Fibroblast of villous mesenchyme (primary cell): ENCODE measurements around the gene ICOSLG. TPM values are rescaled to one million over a fixed set of nuclear protein-coding genes. Genes with fewer than 3 reads are reported as not detected.
"Not testable (repeated sequence)": the region's sequence is repeated elsewhere in the genome, so short reads cannot be mapped to it uniquely, and the experiment has no call there.

Source experiments
- DNase-seq: peaks from one replicate; pipeline ENCODE4 v3.0.0-alpha.2; 2010; ENCODE audit warnings: low read depth
- H3K4me3 ChIP-seq: 2 replicates; pipeline ENCODE4 v1.5.1; 2011; ENCODE audit warnings: low read depth, mild to moderate bottlenecking, low read length
- CTCF ChIP-seq: IDR thresholded peaks from 2 replicates; pipeline ENCODE4 v1.5.1; 2012; ENCODE audit warnings: low read depth, mild to moderate bottlenecking, low read length; ENCODE audit not compliant: insufficient read depth
- total RNA-seq: library from RNA; depleted of rRNA; stranded (reverse); fragments of >200 nt; gene quantifications from 2 replicates; pipeline ENCODE4 v1.2.3, GENCODE V29; 2012

ICOSLG gene
- total RNA-seq, 1 donor, result 0.43 TPM

- no peak for TF ChIP-seq CTCF
- DNase-seq, result no peak
- H3K4me3 ChIP-seq, result no peak overlapping the region
Measured at GRCh38 chr21:44283948-44284347, 43.2 kb upstream of the ICOSLG start.

DNA sequence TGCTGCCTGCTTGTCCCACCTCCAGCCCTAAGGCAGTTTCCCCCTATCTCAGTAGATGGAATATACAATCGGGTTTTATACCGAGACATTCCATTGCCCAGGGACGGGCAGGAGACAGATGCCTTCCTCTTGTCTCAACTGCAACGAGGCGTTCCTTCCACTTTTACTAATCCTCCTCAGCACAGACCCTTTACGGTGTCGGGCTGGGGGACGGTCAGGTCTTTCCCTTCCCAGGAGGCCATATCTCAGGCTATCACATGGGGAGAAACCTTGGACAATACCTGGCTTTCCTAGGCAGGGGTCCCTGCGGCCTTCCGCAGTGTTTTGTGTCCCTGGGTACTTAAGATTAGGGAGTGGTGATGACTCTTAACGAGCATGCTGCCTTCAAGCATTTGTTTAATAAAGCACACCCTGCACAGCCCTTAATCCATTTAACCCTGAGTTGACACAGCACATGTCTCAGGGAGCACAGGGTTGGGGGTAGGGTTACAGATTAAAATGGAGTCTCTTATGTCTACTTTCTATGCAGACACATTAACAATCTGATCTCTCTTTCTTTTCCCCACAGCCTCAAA is 42.6 kb upstream of the ICOSLG start:
- DNase-seq, H3K4me3 ChIP-seq: not testable (repeated sequence)

DNA sequence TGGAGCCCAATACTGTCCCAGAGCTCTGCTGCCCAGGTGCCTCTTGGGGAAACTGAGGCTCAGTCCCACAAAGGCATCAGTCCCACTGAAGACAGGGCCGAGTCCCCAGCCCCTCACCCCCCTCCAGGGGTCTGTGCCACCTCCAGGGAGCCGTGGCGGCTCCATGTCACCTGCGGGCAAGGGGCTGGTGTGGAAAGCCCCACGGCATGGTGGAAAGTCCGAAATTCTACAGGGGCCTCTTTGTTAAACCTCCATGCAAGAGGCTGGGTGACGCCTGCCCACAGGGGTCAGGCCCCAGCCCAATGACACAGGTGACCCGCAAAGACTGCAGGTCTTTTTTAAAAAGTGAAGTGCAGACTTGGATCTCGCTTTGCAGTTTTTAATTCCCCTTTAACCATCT is 41.6 kb upstream of the ICOSLG start:
- no peak for TF ChIP-seq CTCF
- no peak for DNase-seq
- H3K4me3 ChIP-seq, result no peak overlapping the region

- no peak for DNase-seq
- no peak overlapping the region for H3K4me3 ChIP-seq
- TF ChIP-seq CTCF, result no peak
Measured at GRCh38 chr21:44281801-44282200, 41.1 kb upstream of the ICOSLG start.

DNA sequence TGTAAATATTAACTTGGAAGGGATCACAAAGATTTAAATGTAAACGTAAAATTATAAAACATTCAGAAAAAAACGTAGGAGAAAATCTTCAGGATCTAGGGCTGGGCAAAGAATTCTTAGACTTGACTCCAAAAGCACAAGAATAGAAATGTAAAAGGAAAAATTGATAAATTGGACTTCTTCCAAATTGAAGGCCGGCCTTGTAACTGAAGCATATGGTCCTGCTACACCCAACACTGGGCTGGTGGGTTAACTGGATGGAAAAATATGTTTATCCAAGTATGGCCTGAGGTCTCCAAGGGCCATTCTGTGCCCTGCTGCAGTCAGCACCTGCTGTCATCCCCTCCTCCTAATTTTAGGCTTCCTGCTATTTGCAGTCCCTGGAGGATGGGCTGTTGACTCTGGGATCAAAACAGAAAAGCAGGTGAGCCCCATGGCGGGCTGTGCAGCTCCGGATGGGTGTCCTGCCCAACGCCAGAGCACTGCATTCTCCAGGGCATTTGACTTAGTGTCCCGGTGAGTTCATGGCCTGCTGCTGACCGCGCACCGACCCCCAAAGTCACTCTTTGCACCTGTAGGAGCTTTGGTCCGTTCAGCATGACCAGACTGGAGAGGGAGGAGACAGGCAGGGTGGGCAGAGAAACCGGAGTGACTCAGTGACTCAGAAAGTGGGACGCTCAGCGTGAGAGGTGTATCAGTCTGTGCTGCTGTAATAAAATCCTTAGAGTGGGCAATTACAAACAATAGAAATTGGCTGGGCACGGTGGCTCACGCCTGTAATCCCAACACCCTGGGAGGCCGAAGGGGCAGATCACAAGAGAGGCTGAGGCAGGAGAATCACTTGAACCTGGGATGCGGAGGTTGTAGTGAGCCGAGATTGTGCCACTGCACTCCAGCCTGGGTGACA is 38.9 kb upstream of the ICOSLG start:
- DNase-seq, result no peak
- no peak overlapping the region for H3K4me3 ChIP-seq
- TF ChIP-seq CTCF, result no peak

DNA sequence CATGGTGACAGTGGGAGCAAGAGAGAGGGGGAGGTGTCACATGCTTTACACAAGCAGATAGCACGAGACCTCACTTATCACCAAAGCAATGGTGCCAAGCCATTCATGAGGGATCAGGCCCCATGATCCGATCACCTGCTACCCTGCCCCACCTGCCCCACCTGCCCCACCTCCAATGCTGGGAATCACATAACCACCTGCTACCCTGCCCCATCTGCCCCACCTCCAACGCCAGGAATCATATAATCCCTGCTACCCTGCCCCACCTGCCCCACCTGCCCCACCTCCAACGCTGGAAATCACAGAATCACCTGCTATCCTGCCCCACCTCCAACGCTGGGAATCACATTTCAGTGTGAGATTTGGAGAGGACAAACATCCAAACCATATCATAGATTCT is 34.3 kb upstream of the ICOSLG start:
- no peak for TF ChIP-seq CTCF
- DNase-seq, result no peak
- H3K4me3 ChIP-seq, result no peak overlapping the region

DNA sequence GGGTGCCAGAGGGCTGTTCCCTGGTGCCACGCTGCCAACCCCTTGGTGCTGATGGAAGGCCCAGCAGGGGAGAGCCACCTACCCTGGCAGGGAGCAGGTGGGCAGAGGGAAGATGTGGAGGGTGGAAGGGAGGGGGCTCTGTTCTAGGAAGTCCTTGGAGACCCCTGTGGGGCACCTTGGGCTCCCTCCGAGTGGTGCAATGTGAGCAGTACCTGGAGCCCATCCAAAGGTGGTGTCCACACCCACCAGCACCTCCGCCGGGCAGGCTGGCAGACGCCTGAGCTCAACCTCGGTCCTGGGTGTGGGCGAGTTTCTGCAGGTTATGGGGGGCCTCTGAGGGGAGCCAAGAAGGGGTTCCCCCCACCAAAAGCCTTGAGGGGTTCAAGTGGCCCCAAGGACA is 32.3 kb upstream of the ICOSLG start:
- no peak for DNase-seq
- H3K4me3 ChIP-seq, result no peak overlapping the region
- no peak for TF ChIP-seq CTCF
